GM10266 (cell line): ENCODE measurements around the gene GID4.

ENCODE experiments used
- DNase-seq: peaks from one replicate; pipeline ENCODE4 v3.0.0; 2012; ENCODE audit errors: extremely low spot score
- CTCF ChIP-seq: IDR thresholded peaks from 2 replicates; pipeline ENCODE4 v1.5.1; 2012; ENCODE audit warnings: mild to moderate bottlenecking, low read depth; ENCODE audit not compliant: control insufficient read depth, insufficient read depth; ENCODE audit errors: missing control alignments

GID4 gene

GRCh38 chr17:18035704-18036103, 3.5 kb upstream of the GID4 start:
- TF ChIP-seq CTCF: no peak
- DNase-seq: no peak

GRCh38 chr17:18037486-18037885, 1.7 kb upstream of the GID4 start:
- TF ChIP-seq CTCF: no peak
- no peak for DNase-seq

- peak; percentile 36 for DNase-seq
- no peak for TF ChIP-seq CTCF
Measured at GRCh38 chr17:18038149-18038850, 908 bp upstream of the GID4 start.

- DNase-seq: peak; percentile 73
- TF ChIP-seq CTCF: no peak
Measured at GRCh38 chr17:18039535-18040260, 490 bp downstream of the GID4 start.

GRCh38 chr17:18040261-18040858, 1.2 kb downstream of the GID4 start:
- no peak for TF ChIP-seq CTCF
- no peak for DNase-seq

- DNase-seq: no peak
Measured at GRCh38 chr17:18041776-18042175, 2.6 kb downstream of the GID4 start.

More at GRCh38 chr17:18041776-18042175, 2.6 kb downstream of the GID4 start:
- TF ChIP-seq CTCF: no peak
